Measurements from ENCODE around the gene MYMK.

MYMK gene

DNA sequence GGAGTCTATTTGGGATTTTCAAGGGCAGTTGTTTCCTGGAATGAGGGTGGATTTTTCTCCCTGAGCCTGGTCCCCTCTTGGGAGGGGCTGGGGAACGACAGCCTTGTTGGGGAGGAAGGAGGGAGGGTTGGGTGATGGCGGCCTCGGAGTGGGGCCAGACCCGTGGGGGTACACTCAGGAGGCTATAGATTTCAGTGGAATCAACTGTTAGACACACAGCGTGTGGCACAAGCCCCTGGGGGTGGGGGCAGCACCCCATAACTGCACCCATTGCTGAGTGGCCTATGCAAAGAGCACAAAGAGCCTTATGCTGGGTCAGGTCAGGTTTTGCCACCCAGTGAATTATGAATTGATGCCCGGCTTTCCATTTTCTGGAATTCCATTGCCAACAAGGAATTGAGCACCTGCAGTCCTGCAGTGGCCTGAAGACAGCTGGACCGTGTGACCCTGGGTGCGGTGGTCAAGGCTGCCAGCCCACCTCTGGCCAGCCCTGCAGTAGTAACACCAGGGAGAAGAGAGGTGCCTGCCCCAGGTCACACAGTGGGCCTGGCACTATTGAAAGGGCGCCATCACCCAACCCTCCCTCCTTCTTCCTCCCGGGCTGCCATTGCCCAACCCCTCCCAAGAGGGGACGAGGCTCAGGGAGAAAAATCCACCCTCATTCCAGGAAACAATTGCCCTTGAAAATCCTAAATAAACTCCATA is 8.4 kb downstream of the MYMK start:
- no peak for DNase-seq

DNA sequence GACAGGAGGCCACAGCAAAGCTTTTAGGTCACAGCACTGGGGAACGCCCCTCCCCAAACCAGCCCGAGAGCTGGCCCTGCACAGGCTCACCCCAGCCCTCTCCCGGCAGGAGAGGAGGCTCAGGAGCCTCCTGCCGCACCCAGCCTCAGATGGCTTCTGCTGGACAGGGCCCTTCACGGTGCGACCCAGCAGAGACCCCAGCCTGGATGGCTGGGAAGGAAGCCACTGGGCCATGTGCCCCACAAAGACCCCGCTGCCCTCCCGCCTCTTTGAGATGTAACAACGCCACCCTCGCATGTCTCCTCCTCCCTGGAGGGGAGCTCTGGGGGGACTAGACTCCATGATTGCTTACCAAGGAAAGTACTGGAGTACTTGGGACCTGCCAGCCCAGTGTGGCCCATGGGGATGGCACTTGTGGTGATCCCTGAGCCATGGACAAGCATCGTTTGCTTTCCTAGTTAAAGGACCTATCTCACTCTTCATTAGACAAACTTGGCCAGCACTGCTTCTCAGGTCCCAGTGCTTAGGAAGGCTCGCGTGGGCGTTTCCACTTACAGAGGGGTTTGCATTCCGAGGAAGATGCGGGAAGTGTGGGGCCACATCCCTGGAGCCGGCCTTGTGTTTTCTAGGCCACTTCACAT is 9.0 kb downstream of the MYMK start:
- DNase-seq: no peak

DNA sequence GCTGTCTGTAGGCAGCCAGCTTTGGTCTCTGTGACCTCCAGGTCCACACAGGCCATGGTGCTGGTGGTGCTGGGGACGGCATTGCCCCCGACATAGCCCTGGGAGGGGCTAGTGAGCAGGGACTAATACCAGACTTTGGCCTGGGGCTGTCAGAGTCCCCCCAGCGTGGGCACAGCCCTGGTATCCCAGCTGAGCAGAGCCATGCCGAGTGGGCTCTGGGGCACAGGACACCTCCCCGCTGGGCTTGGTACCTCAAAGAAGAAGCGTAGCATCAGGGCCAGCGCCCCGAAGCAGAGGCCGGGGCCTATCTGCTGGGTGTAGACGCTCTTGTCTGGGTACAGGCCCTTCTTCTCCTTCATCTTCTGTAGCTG is 9.5 kb downstream of the MYMK start:
- DNase-seq: no peak

DNA sequence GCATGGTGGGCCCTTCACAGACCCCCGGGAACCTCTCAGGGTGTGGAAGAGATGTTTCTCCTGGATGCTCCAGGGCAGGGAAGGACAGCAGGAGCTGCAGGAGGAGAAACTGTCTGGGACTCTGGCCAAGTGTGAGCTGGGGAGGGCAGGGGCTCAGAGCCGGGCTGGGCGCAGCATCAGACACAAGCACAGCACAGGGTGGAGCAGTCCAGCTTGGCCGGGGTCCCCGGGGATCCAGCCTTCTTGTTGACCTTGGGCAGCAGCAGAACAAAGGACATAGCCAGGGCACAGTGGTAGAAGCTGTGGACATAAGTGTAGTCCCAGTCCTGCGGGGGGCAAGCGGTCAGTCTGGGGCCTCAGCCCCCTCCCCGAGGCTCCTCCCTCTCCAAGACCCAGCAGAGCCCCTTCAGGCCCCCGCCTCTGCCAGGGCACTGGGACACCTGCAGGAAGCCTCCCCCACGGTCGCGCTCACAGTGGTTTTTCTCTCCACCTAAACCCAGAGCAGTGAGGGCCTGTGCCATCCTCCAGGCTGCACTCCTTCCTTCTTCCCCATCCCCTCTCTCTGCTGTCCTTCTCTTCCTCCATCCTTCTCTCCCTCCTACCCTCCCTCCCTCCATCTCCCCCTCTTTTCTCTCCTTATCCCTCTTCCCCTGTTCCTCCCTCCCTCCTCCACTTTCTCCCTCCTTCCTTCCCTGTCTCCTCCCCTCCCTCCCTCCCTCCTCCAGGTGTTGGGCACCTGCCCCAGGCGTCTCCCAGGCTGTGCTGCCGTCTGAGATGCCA is 10.1 kb downstream of the MYMK start:
- no peak for DNase-seq

DNA sequence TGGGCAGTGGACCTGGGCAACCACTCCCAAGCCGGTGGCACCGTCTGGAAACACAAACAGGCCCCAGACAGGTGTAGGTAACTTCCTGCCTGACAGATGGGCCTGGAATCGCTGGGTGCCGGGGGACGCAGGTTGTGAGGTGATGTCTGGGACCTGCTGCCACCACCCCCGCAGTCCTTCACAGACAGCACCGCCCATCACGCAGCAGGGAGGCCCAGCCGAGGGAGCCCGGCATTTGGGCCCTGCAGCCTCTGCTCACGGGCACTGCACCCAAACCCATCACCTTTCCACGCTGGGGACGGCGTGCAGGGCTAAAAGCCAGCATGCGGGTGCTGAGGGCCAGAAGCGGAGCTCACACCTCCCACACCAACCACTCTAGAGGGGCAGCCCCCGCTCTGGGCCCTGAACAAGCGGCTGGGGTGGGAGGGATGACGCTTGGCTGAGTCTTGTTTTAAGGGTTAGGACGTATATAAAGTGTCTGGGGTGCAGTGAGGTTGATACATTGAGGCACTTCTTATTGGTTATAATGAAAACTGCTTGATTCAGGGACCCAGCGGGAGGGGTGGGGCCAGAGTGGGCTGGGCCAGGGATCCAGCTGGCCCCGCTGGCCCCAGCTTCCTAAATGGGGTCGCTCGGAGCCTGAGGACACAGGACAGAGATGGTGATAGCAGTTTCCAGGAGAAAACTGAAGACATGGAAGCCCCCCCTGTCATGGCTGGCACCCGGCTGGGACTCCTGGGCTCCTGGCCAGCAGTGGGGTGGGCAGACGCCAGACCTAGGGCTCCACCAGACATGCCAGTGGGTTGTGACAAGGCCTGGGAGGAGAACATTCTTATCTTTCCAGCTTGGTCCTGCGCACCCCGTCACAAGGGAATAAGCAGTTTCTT is 11.3 kb downstream of the MYMK start:
- DNase-seq: no peak

DNA sequence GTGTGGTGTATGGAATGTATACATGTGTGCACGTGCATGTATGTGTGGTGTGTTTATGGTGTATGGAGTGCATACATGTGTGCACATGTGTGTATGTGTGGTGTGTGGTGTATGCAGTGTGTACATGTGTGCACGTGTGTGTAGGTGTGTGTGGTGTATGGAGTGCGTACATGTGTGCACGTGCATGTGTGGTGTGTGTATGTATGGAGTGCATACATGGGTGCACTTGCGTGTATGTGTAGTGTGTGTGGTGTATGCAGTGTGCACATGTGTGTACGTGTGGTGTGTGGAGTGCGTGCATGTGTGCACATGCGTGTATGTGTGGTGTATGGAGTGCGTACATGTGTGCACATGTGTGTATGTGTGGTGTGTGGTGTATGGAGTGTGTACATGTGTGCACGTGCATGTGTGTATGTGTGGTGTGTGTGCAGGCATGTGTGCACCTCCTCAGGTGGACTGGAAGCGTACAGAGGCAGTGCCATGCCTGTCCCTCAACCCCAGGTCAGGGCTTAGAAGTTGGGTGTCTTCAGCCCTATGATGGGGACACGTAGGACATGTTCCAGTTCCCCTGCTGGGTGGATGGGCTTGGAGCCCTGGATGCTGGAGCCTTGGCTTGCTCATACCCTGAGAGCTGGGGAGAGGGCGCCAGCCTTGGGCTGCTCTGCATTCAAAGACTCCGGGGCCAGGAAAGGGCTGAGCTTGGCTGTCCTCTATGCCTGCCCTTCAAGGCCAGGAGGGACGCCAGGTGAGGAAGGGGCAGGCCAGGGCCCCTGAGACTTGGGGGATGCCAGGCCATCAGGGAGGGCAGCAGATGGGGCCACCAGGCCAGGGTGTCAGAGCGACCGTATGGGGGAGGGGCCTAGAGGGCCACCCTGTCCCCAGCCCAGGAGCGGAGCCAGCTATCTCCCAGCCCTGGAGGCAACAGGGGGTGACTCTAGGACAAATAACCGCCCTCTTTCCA is 12.2 kb downstream of the MYMK start:
- no peak for DNase-seq

DNA sequence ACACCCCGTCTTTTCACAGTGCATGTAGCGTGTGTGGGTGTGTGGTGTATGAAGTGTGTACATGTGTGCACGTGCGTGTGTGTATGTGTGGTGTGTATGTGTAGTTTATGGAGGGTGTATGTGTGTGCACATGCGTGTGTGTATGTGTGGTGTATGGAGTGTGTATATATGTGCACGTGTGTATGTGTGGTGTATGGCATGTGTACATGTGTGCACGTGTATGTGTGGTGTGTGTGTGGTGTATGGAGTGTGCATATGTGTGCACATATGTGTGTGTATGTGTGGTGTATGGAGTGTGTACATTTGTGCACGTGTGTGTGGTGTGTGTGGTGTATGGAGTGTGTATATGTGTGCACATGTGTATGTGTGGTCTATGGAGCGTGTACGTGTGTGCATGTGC is 13.2 kb downstream of the MYMK start:
- DNase-seq: no peak

DNA sequence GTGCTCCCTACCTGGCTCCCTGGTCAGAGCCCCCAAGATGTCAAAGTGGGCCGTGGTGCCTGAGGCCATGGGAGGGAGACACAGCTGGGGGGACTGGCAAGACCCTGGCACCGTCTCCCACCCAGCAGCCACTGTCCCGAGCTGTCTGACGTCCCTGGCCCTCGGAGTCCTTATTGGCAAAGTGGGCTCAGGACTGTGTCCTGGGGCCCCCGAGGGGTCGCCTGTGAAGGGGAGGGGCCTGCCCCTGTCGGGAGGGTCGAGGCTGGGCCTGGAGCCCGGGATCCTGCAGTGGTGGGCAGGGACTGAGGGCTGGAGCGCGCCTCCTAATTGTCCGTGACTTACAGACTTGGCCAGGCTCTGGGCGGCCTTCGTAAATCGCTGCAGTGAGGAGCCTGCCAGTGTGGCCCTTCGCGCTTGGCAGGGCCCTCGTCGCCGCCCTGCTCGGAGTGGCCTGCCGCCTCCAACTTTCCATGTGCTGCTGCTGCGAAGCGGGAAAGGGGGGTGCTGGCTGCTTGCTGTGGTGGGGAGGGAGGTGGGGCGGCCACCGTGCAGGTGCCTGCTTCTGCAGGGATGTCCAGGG is 13.7 kb downstream of the MYMK start:
- DNase-seq: no peak

DNA sequence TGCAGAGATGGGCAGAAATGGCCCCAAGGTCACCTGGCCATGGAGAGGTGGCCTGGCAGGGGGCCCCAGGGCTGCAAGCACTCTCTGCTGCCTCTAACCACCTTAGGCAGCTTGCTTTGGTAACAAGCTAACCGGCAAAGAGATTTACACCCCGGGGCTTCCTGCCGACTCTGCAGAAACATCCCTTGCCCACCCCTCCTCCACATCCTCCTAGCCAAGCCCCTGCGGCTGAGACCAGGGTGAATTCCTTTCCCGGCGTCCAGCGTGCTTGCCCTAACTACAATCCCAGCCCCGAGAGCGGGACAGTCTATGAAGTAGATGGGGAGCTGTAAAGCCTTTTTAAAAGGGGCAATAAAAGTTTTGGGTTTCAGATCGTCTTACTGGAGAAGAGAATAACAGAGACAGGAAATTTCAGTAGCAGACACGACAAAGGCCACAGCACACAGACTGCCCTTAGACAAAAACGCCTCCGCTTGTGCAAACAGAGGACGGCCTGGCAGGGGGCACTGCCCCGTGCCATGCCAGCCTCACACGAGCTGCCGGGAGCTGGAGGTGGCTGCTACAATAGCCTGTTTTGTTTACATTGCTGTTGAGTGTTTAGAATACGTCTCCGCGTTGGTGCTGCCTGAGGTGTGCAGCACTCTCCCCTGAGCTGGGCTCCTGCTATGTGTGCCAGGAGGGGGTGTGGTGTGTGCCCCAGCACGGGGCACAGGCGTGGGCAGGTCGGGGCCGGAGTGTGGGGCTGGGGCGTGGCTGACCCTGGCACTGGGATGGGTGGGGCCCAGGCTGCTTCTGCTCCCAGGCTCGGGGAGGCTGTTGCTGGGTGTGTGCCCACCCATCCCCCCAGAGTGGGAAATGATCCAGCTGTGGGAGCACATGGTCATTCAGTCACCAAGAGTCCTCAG is 15.3 kb downstream of the MYMK start:
- DNase-seq: peak in 2 of 4 experiments; percentile 27 to 28

DNA sequence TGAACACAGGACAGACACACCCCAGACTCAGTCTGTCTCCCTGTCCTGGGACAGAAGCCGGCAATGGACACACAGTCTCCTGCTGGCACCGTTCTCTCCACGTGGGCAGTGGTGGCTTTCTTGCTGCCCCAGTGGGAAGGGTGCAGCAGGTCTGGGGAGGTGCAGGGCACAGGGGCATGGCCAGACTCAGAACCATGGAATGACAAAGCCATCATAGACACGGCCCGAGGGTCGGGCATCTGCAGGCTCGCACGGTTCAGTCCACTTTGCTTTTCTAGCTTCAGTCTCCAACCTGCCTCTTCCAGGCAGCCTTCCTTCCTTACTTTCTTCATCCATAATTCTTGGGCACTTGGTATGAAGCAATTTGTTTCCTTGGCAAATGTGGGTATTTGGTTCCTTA is 16.7 kb downstream of the MYMK start:
- DNase-seq: no peak

DNA sequence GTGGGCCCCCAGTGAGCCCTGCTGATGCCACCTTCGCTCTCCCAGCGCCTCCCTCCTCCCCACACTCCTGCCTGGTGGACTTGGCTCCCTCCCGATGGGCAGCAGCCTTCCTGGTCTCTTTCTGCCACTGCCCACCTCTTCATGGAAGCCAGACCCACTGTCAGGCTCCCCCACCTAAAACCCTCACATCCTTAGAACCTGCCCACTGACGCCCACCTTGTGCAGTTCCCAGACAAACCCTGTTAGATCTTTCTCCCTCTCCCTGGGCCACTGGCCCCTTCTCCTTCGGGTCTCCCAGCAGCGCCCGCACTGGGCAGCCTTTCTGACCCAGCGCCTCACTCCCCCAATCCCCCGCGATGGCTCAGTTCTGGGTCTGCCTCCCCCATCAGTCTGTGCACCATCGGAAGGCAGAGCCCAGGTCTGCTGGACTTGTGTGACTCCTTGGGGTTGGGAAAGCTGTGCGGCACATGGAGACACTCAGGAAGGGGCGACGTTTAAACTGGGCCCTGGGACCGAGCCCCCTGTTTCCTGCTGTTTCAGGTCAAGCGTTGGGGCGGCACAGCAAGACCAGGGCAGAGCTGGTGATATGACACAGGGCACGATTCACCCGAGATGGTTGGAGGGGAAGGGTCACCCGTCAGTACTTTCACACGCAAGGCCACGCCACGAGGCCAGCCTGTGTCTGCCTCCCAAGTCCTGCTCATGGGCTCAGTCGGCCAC is 17.4 kb downstream of the MYMK start:
- DNase-seq: no peak

DNA sequence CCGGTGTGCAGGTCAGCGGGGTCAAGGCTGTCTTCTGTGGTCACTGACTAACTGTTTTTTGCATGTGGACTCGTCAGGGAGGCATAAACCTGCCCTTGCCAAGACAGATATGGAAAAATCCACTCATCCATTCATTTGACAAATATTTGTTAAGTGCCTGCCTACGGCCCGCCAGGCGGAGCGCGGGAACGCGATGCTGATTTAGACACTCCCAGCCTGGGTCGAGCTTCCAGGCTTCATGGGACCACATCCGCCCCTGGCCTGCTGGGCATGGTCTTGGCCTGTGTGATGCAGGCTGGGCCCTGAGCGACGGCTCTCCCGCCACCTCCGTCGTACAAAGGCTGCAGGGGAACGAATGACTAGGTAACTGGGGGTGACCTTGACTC is 18.1 kb downstream of the MYMK start:
- DNase-seq: no peak

DNA sequence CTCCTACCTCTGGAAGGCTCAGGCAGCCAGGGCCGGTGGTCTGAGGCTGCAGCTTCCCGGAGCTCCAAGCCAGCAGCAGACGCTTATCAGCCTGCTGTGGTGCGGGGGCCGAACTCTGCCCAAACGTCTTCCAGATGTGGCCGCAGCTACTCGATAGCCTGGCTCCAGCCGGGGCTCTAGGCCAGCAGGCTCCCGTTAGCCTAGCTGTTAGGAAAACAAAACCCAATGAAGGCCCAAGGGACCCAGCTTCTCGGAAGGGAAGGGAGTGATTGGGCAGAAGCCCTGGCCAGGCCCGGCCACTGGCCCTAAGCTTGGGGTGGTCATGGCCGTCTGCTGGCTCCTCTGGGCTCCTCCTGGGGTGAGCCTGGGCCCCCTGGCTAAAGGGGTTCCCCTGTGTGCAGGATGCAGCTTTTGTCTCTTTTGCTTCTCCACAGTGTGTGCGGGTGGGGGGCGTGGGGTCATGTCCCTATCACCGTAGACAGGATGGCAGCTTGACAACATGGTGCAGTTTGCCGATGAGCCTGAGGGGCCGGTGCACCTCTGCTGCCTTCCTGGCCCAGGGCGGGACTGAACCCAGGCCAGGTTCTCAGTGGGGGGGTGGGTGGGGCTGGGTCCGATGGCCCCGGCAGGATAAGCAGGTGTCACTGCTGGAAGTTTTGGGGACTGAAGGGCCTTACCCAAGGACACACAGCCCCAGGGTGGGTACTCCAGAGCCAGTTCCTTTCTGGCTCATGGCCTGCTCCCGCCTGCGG is 18.7 kb downstream of the MYMK start:
- no peak for DNase-seq

DNA sequence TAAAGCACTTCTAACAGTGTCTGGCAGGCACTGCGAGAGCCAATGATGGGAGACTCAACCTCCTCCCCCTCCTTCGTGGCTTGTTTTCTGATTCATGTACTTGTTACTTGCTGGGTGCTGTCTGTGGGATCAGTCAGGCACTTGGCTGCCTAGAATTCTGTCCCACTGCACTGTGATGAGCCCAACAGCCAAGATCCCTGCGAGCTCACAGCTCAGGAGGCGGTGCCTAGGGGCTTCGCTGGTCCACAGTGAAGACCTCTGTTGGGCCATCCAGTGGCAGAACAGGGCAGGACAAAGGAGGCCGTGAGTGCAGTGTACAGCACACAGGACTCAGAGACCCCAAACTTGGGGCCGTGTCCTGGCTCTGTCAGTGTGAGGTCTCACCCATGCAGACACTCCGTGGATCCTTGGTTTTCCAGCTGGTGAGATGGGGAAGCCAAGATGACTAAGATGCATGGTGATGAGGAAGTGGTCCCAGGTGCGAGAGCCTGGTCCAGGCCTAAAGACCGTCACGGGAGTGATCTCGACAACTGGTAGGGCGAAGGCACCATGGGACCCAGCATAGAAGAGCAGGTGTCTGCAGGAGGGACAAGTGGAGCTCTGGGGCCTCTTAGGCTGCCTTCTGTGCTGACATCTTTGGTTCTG is 19.5 kb downstream of the MYMK start:
- DNase-seq: no peak

DNA sequence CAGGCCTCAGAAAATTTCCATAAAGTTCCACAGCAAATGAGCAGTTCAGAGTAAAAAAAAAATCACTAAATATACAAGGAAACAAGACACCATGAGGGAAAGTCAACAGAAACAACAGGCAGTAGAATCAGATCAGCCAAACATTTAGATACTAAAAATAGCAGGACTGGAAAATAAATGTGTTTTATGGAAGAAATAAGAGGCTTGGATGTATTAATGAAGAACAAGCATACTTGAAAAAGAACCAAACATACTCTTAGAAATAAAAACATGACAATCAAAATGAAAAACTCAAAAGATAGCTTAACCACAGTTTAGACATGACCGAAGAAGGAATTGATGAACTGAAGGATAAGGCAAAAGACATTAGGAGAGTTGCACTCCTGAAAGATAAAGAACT is 22.6 kb downstream of the MYMK start:
- DNase-seq: no peak

DNA sequence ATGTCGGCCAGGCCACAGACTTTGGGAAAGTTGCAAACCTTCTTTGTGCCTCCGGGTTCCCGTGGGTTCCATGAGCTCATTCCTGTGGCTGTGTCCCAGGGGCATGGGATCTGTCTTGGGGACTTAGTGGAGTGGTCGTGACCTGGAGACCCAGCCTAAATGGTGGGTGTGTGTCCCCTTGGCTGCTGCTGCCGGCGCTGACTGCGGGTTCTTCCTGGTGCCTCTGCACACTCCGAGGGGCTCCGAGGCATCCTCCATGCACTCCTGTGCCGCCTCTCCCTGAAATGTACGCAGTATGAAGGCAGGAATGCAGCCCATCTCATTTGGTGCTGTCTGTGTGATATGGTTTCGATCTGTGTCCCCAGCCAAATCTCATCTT is 24.9 kb downstream of the MYMK start:
- DNase-seq: no peak

DNA sequence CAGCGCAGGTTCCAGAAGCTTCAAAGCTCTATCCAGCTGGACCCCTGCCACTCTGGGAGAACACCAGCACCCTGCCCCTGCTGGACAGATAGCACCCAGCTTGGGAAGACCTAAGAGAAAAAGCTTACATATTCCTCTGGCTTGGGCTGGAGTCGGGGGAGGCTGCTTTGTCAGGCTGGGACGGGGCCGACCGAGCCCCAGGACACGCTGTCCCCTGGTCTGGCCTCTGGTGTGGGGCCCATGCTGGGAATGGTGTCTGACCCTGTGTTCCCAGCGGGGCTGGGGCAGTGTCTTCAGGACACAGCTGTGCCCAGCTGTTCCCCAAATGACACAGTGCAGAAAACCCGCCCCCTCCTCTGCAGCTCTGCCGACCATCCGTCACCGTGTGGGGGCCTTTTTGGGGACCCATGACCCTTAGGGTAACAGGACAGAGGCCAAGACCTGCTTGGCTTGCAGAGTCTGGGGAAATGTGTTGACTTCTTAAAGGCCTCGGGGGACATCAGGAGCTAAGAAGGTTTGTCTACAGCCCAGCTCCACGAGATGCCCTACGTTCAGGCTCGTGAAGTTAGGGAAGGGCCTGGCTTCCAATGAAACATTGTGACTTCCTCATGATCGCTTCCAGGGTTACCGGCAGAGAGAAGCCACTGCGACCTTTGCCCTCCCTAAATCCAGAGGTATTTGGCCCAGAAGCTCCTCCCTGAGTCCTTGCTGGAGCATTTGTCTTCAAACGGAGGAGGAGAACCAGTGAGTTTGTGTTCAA is 25.4 kb downstream of the MYMK start:
- no peak for DNase-seq

All from activated naive CD4-positive, alpha-beta T cell (primary cell).